ENCODE data around the gene TBC1D26.
"Not testable (repeated sequence)": the region's sequence is repeated elsewhere in the genome, so short reads cannot be mapped to it uniquely, and the experiment has no call there.

DNA sequence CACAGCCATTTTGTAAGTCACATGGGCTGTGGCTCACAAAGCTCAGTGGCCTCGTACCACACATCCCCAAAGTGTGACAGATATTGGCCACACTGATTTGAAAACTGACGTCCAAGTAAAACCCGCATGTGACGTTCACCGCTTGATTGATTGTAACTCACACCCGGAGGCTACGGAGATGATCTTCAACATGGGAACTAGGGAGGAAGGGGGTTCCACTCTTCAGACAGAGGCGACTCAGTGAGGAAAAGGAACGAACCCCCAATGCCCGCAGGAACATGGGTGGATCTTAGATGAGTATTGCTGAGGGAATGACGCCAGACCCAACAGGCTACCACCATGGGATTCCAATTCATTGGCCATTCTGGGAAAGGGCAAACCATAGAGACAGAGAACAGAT is 7.2 kb downstream of the TBC1D26 start:
- not testable (repeated sequence) for TF ChIP-seq POLR2A, POLR2AphosphoS5 (IDR thresholded peaks at IDR 0.05)
- TF ChIP-seq, protein P1, sequence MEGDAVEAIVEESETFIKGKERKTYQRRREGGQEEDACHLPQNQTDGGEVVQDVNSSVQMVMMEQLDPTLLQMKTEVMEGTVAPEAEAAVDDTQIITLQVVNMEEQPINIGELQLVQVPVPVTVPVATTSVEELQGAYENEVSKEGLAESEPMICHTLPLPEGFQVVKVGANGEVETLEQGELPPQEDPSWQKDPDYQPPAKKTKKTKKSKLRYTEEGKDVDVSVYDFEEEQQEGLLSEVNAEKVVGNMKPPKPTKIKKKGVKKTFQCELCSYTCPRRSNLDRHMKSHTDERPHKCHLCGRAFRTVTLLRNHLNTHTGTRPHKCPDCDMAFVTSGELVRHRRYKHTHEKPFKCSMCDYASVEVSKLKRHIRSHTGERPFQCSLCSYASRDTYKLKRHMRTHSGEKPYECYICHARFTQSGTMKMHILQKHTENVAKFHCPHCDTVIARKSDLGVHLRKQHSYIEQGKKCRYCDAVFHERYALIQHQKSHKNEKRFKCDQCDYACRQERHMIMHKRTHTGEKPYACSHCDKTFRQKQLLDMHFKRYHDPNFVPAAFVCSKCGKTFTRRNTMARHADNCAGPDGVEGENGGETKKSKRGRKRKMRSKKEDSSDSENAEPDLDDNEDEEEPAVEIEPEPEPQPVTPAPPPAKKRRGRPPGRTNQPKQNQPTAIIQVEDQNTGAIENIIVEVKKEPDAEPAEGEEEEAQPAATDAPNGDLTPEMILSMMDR (IDR thresholded peaks at IDR 0.05): not testable (repeated sequence)
